Astrocyte of the hippocampus (primary cell): ENCODE results near the gene TCP1.
"Not testable (repeated sequence)": the region's sequence is repeated elsewhere in the genome, so short reads cannot be mapped to it uniquely, and the experiment has no call there.

Experiments
- DNase-seq: peaks from one replicate; pipeline ENCODE4 v3.0.0; 2011; ENCODE audit warnings: low read depth, low spot score

Gene TCP1

GRCh38 chr6:159817951-159818739 lies 28.7 kb upstream of the TCP1 start:
- no peak for DNase-seq

- not testable (repeated sequence) for DNase-seq
These were observed 27.4 kb upstream of the TCP1 start for GRCh38 chr6:159816775-159817174.

- DNase-seq = no peak
These were observed 26.0 kb upstream of the TCP1 start for GRCh38 chr6:159815410-159815809.

GRCh38 chr6:159813781-159814180 lies 24.4 kb upstream of the TCP1 start:
- no peak for DNase-seq

- DNase-seq = no peak
These were observed 19.7 kb upstream of the TCP1 start for GRCh38 chr6:159809149-159809548.

- no peak for DNase-seq
These were observed 19.2 kb upstream of the TCP1 start for GRCh38 chr6:159808647-159809046.

GRCh38 chr6:159807150-159807858 lies 17.9 kb upstream of the TCP1 start:
- peak; percentile 17 for DNase-seq

- DNase-seq = no peak
These were observed 16.6 kb upstream of the TCP1 start for GRCh38 chr6:159806021-159806458.

GRCh38 chr6:159805440-159806020 lies 16.1 kb upstream of the TCP1 start:
- no peak for DNase-seq

- DNase-seq = no peak
These were observed 15.1 kb upstream of the TCP1 start for GRCh38 chr6:159804504-159804903.

- no peak for DNase-seq
These were observed 12.5 kb upstream of the TCP1 start for GRCh38 chr6:159801935-159802334.

GRCh38 chr6:159800141-159800865 lies 10.9 kb upstream of the TCP1 start, which contains the start of gene PNLDC1:
Gene PNLDC1, plus strand, starts transcription at chr6:159800276. Its CDS starts 32 bp downstream, at chr6:159800308.
- no peak for DNase-seq

- no peak for DNase-seq
These were observed 8.2 kb upstream of the TCP1 start for GRCh38 chr6:159797554-159797953.

- not testable (repeated sequence) for DNase-seq
These were observed 5.6 kb upstream of the TCP1 start for GRCh38 chr6:159794976-159795375.

GRCh38 chr6:159790956-159791598 lies 1.7 kb upstream of the TCP1 start:
- DNase-seq = no peak

- DNase-seq = peak; percentile 98
These were observed 950 bp upstream of the TCP1 start, which contains the start of gene MRPL18 for GRCh38 chr6:159790149-159790955. Gene MRPL18, plus strand, starts transcription at chr6:159790467. Its CDS starts 121 bp downstream, at chr6:159790588.

- peak; percentile 54 for DNase-seq
These were observed 537 bp downstream of the TCP1 start for GRCh38 chr6:159788753-159789376.

- DNase-seq = peak; percentile 8
These were observed 1.1 kb downstream of the TCP1 start for GRCh38 chr6:159788276-159788675.

- DNase-seq = no peak
These were observed 10.8 kb downstream of the TCP1 start for GRCh38 chr6:159778542-159779103.

GRCh38 chr6:159778131-159778530 lies 11.3 kb downstream of the TCP1 start:
- no peak for DNase-seq
